Gastrocnemius medialis (tissue), 4 donors: ENCODE data around the gene PPP6R3. TPM values are rescaled to one million over a fixed set of nuclear protein-coding genes. Genes with fewer than 3 reads are reported as not detected.

Experiments used
- ATAC-seq, 2 donors: fragments of 150-250 bp; one replicate each; pipeline ENCODE4 v1.9.1; 2016
- DNase-seq, 2 donors: peaks; one replicate each; pipeline ENCODE4 v3.0.0-alpha.2; 2019
- H3K27ac ChIP-seq, 4 donors: fragments of 200-600 bp; sonication (generic); 1 replicate in 1 of 4; 2 replicates in 3 of 4; pipeline ENCODE4 v1.5.1; 2016 to 2018; ENCODE audit warnings: mild to moderate bottlenecking in 2 of 4, moderate library complexity in 1 of 4
- H3K27me3 ChIP-seq, 3 donors: fragments of 200-600 bp; sonication (generic) in 2 of 3; 1 replicate in 1 of 3; 2 replicates in 2 of 3; pipeline versions ENCODE4 v1.5.1 to v1.6.0; 2016 to 2019; ENCODE audit warnings: mild to moderate bottlenecking in 1 of 3, moderate library complexity in 1 of 3
- H3K36me3 ChIP-seq, 2 donors: fragments of 200-600 bp; sonication (generic) in 1 of 2; one replicate each; pipeline ENCODE4 v1.5.1; 2017 to 2018
- H3K4me1 ChIP-seq, 2 donors: fragments of 200-600 bp; sonication (generic) in 1 of 2; one replicate each; pipeline ENCODE4 v1.5.1; 2016 to 2017; ENCODE audit warnings: mild to moderate bottlenecking in 2 of 2
- H3K4me3 ChIP-seq, 4 donors: fragments of 200-600 bp; sonication (generic) in 3 of 4; 1 replicate in 1 of 4; 2 replicates in 3 of 4; pipeline ENCODE4 v1.5.1; 2016 to 2019; ENCODE audit warnings: mild to moderate bottlenecking in 2 of 4
- H3K9me3 ChIP-seq, 3 donors: fragments of 200-600 bp; sonication (generic) in 2 of 3; 1 replicate in 1 of 3; 2 replicates in 2 of 3; pipeline ENCODE4 v1.5.1; 2016 to 2019
- CTCF ChIP-seq, 5 experiments: fragments of 450-650 bp in 3 of 5; fragments of 200-600 bp in 2 of 5; sonication (generic) in 2 of 5; IDR thresholded peaks in 4 of 5; conservative IDR thresholded peaks in 1 of 5; 1 replicate in 4 of 5; 2 replicates in 1 of 5; pipeline ENCODE4 v1.5.1; 2016 to 2019; ENCODE audit warnings: antibody characterized with exemption in 5 of 5, mild to moderate bottlenecking in 3 of 5, moderate library complexity in 3 of 5
- POLR2A ChIP-seq, 2 donors: fragments of 450-650 bp; IDR thresholded peaks; one replicate each; pipeline ENCODE4 v1.6.1; 2017; ENCODE audit warnings: antibody characterized with exemption in 2 of 2, mild to moderate bottlenecking in 2 of 2, moderate library complexity in 2 of 2
- in situ Hi-C, 4 donors: fragments of 200-750 bp; cut with MboI; loops; one replicate each; pipeline versions ENCODE4 v1.15.0 to v1.8.0; 2017; ENCODE audit warnings: low sequenced_read_pairs in 4 of 4
- intact Hi-C: fragments of 100-400 bp; cut with DNase I; formaldehyde crosslinking; loops from one replicate; pipeline ENCODE4 v1.15.1; 2023; ENCODE audit warnings: low total_unique reads
- total RNA-seq, 4 donors: library from RNA; depleted of rRNA; stranded (reverse); fragments of >200 nt; gene quantifications; one replicate each; pipeline versions ENCODE4 v1.1.0 to v1.2.3, GENCODE V29; 2016

PPP6R3 gene
- total RNA-seq, 4 donors from 2014 or later = 77.3 to 196 (median 133) TPM

- intact Hi-C loops = no loop called here
Measured at GRCh38 chr11:68501813-68502212, 41.3 kb downstream of the PPP6R3 start.

GRCh38 chr11:68503251-68503687, 42.7 kb downstream of the PPP6R3 start:
- intact Hi-C loops (no loop called here), in situ Hi-C loops (no loop called here)
- TF ChIP-seq CTCF (IDR thresholded peaks at IDR 0.05 in 4 of 5, conservative IDR thresholded peaks at IDR 0.05 in 1 of 5) (no peak), POLR2A (IDR thresholded peaks at IDR 0.05) (no peak)
- H3K4me1 ChIP-seq = peaks cover 91 to 95% of the 10 kb centered on the region in 2 donors
- ATAC-seq (no peak), DNase-seq (no peak)
- no peaks in the 10 kb centered on the region for H3K27me3 ChIP-seq
- no peak overlapping the region for H3K4me3 ChIP-seq
- H3K27ac ChIP-seq = peak overlapping the region; percentile 69 to 91 (median 81)
- H3K9me3 ChIP-seq = no peaks in the 10 kb centered on the region
- H3K36me3 ChIP-seq = no peaks in the 10 kb centered on the region

More at GRCh38 chr11:68501813-68502212, 41.3 kb downstream of the PPP6R3 start:
- Histone ChIP-seq H3K9me3 (no peaks in the 10 kb centered on the region), H3K4me3 (no peak overlapping the region), H3K27me3 (no peaks in the 10 kb centered on the region), H3K27ac (peak overlapping the region; percentile 9 to 91 (median 81)), H3K36me3 (no peaks in the 10 kb centered on the region), H3K4me1 (peaks cover 93 to 96% of the 10 kb centered on the region in 2 donors)
- in situ Hi-C loops = no loop called here
- no peak for ATAC-seq
- TF ChIP-seq CTCF (IDR thresholded peaks at IDR 0.05 in 4 of 5, conservative IDR thresholded peaks at IDR 0.05 in 1 of 5) (no peak), POLR2A (IDR thresholded peaks at IDR 0.05) (no peak)
- DNase-seq = no peak

- no peaks in the 10 kb centered on the region for H3K36me3 ChIP-seq
- intact Hi-C loops (no loop called here), in situ Hi-C loops (no loop called here)
- peaks cover 91 to 95% of the 10 kb centered on the region in 2 donors for H3K4me1 ChIP-seq
- TF ChIP-seq CTCF (IDR thresholded peaks at IDR 0.05 in 4 of 5, conservative IDR thresholded peaks at IDR 0.05 in 1 of 5) = no peak
- no peak for TF ChIP-seq POLR2A (IDR thresholded peaks at IDR 0.05)
- peak overlapping the region; percentile 69 to 91 (median 81) for H3K27ac ChIP-seq
- no peaks in the 10 kb centered on the region for H3K27me3 ChIP-seq
- no peak for DNase-seq
- no peak for ATAC-seq
- no peak overlapping the region for H3K4me3 ChIP-seq
- no peaks in the 10 kb centered on the region for H3K9me3 ChIP-seq
Measured at GRCh38 chr11:68503792-68504191, 43.2 kb downstream of the PPP6R3 start.

GRCh38 chr11:68504432-68505066, 44.0 kb downstream of the PPP6R3 start:
- in situ Hi-C loops (no loop called here), intact Hi-C loops (no loop called here)
- TF ChIP-seq POLR2A (IDR thresholded peaks at IDR 0.05) (no peak), CTCF (IDR thresholded peaks at IDR 0.05 in 4 of 5, conservative IDR thresholded peaks at IDR 0.05 in 1 of 5) (no peak)
- no peak for DNase-seq
- Histone ChIP-seq H3K27me3 (no peaks in the 10 kb centered on the region), H3K27ac (peak overlapping the region; percentile 69 to 91 (median 81)), H3K36me3 (no peaks in the 10 kb centered on the region), H3K9me3 (no peaks in the 10 kb centered on the region), H3K4me3 (no peak overlapping the region), H3K4me1 (peaks cover 91 to 94% of the 10 kb centered on the region in 2 donors)
- no peak for ATAC-seq
